ENCODE measurements around the gene GRIK3.

DNA sequence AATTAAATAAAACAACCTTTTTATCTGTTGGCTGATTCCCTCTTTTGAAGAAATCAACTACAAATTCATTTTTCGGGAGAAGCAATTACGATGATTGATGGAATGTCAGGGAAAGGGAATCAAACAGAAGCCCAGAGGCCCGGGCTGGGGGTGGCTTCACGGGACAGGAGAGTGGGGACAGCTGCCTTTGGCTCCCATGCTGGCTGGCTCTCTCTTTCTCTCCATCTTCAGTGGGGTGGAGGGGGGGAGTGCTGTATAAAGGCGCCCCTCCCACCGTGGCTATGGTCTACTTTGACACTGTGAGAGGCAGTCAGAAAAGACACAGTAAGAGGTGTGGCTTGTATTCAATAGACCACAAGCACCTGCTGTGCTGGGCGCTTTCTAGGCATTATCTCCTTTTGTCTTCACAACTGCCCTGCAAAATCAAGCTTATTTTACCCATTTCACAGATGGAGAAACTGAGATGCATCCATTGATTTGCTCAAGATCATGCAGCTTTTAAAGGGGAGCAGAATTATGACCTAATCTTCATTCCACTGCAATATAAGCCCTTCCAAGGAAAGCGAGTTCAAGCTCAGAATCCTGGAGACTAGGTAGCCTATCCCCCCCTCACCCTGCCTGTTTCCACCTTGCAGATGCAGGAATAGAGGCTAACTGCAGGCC, 92.9 kb downstream of the GRIK3 start:
- TF ChIP-seq, protein P1, sequence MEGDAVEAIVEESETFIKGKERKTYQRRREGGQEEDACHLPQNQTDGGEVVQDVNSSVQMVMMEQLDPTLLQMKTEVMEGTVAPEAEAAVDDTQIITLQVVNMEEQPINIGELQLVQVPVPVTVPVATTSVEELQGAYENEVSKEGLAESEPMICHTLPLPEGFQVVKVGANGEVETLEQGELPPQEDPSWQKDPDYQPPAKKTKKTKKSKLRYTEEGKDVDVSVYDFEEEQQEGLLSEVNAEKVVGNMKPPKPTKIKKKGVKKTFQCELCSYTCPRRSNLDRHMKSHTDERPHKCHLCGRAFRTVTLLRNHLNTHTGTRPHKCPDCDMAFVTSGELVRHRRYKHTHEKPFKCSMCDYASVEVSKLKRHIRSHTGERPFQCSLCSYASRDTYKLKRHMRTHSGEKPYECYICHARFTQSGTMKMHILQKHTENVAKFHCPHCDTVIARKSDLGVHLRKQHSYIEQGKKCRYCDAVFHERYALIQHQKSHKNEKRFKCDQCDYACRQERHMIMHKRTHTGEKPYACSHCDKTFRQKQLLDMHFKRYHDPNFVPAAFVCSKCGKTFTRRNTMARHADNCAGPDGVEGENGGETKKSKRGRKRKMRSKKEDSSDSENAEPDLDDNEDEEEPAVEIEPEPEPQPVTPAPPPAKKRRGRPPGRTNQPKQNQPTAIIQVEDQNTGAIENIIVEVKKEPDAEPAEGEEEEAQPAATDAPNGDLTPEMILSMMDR (IDR thresholded peaks at IDR 0.05): no peak
- TF ChIP-seq POLR2A (IDR thresholded peaks at IDR 0.05): no peak

Measured in right lobe of liver (tissue), 4 donors.